Measurements from ENCODE around the gene PLCD3. TPM values are rescaled to one million over a fixed set of nuclear protein-coding genes. Genes with fewer than 3 reads are reported as not detected.

Gene PLCD3

GRCh38 chr17:45060797-45061605 is 71.3 kb downstream of the PLCD3 start, which contains the start of gene NMT1:
TSS of gene NMT1 (plus strand) at chr17:45061317. CDS start at chr17:45061330, 13 bp downstream.
- no peaks in the 10 kb centered on the region for H3K27me3 ChIP-seq (ENCODE audit: insufficient read depth, poor library complexity, severe bottlenecking)
- peak; percentile 99 to 100 for DNase-seq (ENCODE audit: low read depth in 1 of 2, low spot score in 1 of 2)
- H3K27ac ChIP-seq (replicated peaks), result peak within 1 kb of the TSS; percentile 91
- peak within 1 kb of the TSS; percentile 77 for H3K4me3 ChIP-seq (replicated peaks; ENCODE audit: insufficient read depth, low read length)
- TF ChIP-seq CTCF (IDR thresholded peaks at IDR 0.05; ENCODE audit: insufficient read depth, low read length) (no peak), POLR2AphosphoS5 (IDR thresholded peaks at IDR 0.05; ENCODE audit: low read depth) (peak; percentile 93), GABPA (IDR thresholded peaks at IDR 0.05; ENCODE audit: low read depth) (peak; percentile 68), SPI1 (IDR thresholded peaks at IDR 0.05; ENCODE audit: borderline replicate concordance, low read depth) (peak; percentile 45; the same call in 1 of the 2 replicates), REST (IDR thresholded peaks at IDR 0.05; ENCODE audit: insufficient replicate concordance, low read depth) (peak; percentile 79)

- peak overlapping the region; percentile 69 for H3K4me3 ChIP-seq (replicated peaks; ENCODE audit: insufficient read depth, low read length)
- TF ChIP-seq SPI1 (IDR thresholded peaks at IDR 0.05; ENCODE audit: borderline replicate concordance, low read depth) (no peak), POLR2AphosphoS5 (IDR thresholded peaks at IDR 0.05; ENCODE audit: low read depth) (no peak; the same call in 1 of the 2 replicates), GABPA (IDR thresholded peaks at IDR 0.05; ENCODE audit: low read depth) (no peak), CTCF (IDR thresholded peaks at IDR 0.05; ENCODE audit: insufficient read depth, low read length) (no peak)
- no peak for DNase-seq (ENCODE audit: low read depth in 1 of 2, low spot score in 1 of 2)
- H3K27me3 ChIP-seq (ENCODE audit: insufficient read depth, poor library complexity, severe bottlenecking), result no peaks in the 10 kb centered on the region
- H3K27ac ChIP-seq (replicated peaks), result peak overlapping the region; percentile 91
These were observed 71.9 kb downstream of the PLCD3 start for GRCh38 chr17:45060382-45060796.

Small RNA genes lying within 50 kb of the gene (microRNA-seq; reads per million reads assigned to microRNA genes)
- not detected for gene MIR6784
